ENCODE measurements around the gene LARGE2.

The LARGE2 gene

GRCh38 chr11:45896422-45896984, 26.0 kb upstream of the LARGE2 start (continued):
- TF ChIP-seq, protein P1, sequence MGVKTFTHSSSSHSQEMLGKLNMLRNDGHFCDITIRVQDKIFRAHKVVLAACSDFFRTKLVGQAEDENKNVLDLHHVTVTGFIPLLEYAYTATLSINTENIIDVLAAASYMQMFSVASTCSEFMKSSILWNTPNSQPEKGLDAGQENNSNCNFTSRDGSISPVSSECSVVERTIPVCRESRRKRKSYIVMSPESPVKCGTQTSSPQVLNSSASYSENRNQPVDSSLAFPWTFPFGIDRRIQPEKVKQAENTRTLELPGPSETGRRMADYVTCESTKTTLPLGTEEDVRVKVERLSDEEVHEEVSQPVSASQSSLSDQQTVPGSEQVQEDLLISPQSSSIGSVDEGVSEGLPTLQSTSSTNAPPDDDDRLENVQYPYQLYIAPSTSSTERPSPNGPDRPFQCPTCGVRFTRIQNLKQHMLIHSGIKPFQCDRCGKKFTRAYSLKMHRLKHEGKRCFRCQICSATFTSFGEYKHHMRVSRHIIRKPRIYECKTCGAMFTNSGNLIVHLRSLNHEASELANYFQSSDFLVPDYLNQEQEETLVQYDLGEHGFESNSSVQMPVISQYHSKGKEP (tag by site-specific recombination; IDR thresholded peaks at IDR 0.05) = peak; percentile 49; the same call in 1 of the 2 replicates

DNA sequence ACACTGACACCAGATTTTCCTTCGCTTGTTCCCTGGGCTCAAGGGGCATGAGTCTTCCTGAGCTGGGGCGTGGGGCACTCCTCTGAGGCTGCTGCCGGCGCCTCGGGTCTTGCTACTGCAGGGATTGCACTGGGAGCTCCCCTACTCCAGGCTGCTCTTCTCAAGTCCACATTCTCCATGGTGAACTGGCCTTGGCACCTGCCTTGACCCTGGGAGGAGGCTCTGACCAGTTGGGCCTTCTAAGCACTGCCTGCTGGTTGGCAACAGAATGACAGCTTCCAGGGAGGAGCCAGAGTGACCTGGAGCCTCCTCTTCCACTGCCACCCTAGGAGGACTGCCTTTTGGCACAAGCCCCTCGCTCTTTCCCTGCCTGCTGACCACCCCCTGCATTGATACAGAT, 24.9 kb upstream of the LARGE2 start:
- Histone ChIP-seq H3K9me3 (ENCODE audit: control insufficient read depth, insufficient read depth, low read depth, low read length) (no peaks in the 10 kb centered on the region), H3K36me3 (ENCODE audit: control insufficient read depth in 2 of 2, insufficient read depth in 1 of 2, low read length in 2 of 2) (peaks cover 0 to 5% of the 10 kb centered on the region in 2 experiments; a peak in 1 of 3 replicates), H3K4me3 (ENCODE audit: low read depth, low read length) (no peak overlapping the region), H3K4me1 (ENCODE audit: control insufficient read depth, insufficient read depth, low read length) (peaks cover 4% of the 10 kb centered on the region; the same call in 1 of the 2 replicates), H3K27ac (ENCODE audit: extremely low read depth, low read depth, low read length) (no peak overlapping the region)
- ChIA-PET POLR2A (interaction anchor here (0.6 to 0.7 kb wide), 2 partner anchors 9 to 21 kb away, joined by 3 to 4 read pairs; no protein-coding TSS in a partner anchor), CTCF (interaction anchor here (0.6 to 2.3 kb wide), 4 partner anchors 21 to 220 kb away, joined by 3 to 19 read pairs (median 6); no protein-coding TSS in a partner anchor)
- TF ChIP-seq RBAK (tag by site-specific recombination; IDR thresholded peaks at IDR 0.05) (no peak), ZNF704 (tag by site-specific recombination; IDR thresholded peaks at IDR 0.05) (no peak), ZNF518A (tag by site-specific recombination; conservative IDR thresholded peaks at IDR 0.05; ENCODE audit: low read depth) (no peak), ZNF350 (tag by site-specific recombination; IDR thresholded peaks at IDR 0.05) (no peak), ZNF433 (tag by site-specific recombination; IDR thresholded peaks at IDR 0.05; ENCODE audit: low read depth) (no peak), ELK4 (IDR thresholded peaks at IDR 0.05; ENCODE audit: borderline replicate concordance, low read depth, low read length) (no peak), ZNF701 (tag by site-specific recombination; IDR thresholded peaks at IDR 0.05) (no peak), ZNF426 (tag by site-specific recombination; IDR thresholded peaks at IDR 0.05) (no peak), ZNF157 (tag by site-specific recombination; IDR thresholded peaks at IDR 0.05) (no peak), FEZF1 (tag by site-specific recombination; IDR thresholded peaks at IDR 0.05) (no peak), ZNF707 (tag by site-specific recombination; IDR thresholded peaks at IDR 0.05) (no peak)
- TF ChIP-seq, protein P2, sequence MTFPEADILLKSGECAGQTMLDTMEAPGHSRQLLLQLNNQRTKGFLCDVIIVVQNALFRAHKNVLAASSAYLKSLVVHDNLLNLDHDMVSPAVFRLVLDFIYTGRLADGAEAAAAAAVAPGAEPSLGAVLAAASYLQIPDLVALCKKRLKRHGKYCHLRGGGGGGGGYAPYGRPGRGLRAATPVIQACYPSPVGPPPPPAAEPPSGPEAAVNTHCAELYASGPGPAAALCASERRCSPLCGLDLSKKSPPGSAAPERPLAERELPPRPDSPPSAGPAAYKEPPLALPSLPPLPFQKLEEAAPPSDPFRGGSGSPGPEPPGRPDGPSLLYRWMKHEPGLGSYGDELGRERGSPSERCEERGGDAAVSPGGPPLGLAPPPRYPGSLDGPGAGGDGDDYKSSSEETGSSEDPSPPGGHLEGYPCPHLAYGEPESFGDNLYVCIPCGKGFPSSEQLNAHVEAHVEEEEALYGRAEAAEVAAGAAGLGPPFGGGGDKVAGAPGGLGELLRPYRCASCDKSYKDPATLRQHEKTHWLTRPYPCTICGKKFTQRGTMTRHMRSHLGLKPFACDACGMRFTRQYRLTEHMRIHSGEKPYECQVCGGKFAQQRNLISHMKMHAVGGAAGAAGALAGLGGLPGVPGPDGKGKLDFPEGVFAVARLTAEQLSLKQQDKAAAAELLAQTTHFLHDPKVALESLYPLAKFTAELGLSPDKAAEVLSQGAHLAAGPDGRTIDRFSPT (tag by site-specific recombination; IDR thresholded peaks at IDR 0.05) = no peak
- TF ChIP-seq, protein P3, sequence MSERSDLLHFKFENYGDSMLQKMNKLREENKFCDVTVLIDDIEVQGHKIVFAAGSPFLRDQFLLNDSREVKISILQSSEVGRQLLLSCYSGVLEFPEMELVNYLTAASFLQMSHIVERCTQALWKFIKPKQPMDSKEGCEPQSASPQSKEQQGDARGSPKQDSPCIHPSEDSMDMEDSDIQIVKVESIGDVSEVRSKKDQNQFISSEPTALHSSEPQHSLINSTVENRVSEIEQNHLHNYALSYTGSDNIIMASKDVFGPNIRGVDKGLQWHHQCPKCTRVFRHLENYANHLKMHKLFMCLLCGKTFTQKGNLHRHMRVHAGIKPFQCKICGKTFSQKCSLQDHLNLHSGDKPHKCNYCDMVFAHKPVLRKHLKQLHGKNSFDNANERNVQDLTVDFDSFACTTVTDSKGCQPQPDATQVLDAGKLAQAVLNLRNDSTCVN (tag by site-specific recombination; optimal IDR thresholded peaks at IDR 0.05) = no peak
